HG03025 (cell line): ENCODE results near the gene DMWD.
"Not testable (repeated sequence)": the region's sequence is repeated elsewhere in the genome, so short reads cannot be mapped to it uniquely, and the experiment has no call there.

Source experiments
- ATAC-seq: cut with Tn5 transposase; IDR thresholded peaks from one replicate; pipeline ENCODE4 v1.9.1; 2021; ENCODE audit warnings: mild to moderate bottlenecking, moderate library complexity; ENCODE audit not compliant: unreplicated experiment, low FRiP score

Gene DMWD

DNA sequence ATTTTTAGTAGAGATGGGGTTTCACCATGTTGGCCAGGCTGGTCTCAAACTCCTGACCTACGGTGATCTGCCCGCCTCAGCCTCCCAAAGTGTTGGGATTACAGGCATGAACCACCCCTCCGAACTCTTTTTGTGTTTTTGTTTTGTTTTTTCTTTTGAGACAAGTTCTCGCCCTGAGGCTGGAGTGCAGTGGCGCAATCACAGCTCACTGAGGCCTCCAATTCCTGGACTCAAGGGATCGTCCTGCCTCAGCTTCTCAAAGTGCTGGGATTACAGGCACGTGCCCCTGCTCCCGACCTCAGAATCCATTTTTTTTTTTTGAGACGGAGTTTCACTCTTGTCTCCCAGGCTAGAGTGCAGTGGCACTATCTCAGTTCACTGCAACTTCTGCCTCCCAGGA, 35.0 kb downstream of the DMWD start:
- ATAC-seq: no peak

DNA sequence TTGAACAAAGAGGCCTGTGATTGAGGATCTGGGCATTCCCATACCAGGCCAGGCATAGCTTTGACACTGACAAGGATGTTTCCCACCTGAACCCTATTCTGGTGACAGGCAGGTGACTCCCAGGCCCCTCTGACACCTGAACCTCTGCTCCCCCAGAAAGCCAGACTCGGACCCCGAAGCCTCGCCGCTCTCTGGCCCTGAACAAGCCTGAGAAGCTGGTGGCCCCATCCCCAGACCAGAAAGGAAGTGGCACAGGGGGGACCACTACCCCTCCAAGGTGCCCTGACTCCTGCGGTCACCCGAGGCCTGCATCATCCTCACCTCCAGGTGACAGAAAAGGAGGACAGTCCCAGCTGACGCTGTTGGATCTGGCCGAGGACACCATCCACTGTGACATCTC, 38.3 kb downstream of the DMWD start:
- ATAC-seq: no peak

GRCh38 chr19:45753548-45753947, 39.1 kb downstream of the DMWD start:
- no peak for ATAC-seq

- no peak for ATAC-seq
Measured at GRCh38 chr19:45752639-45753038, 40.0 kb downstream of the DMWD start.

- ATAC-seq: not testable (repeated sequence)
Measured at GRCh38 chr19:45751483-45751882, 41.2 kb downstream of the DMWD start.

- ATAC-seq: no peak
Measured at GRCh38 chr19:45747513-45747912, 45.1 kb downstream of the DMWD start.

- no peak for ATAC-seq
Measured at GRCh38 chr19:45746866-45747265, 45.8 kb downstream of the DMWD start.

- ATAC-seq: no peak
Measured at GRCh38 chr19:45745606-45746005, 47.0 kb downstream of the DMWD start.

GRCh38 chr19:45742969-45743368, 49.7 kb downstream of the DMWD start:
- no peak for ATAC-seq

- ATAC-seq: no peak
Measured at GRCh38 chr19:45739498-45740439, 52.9 kb downstream of the DMWD start.

DNA sequence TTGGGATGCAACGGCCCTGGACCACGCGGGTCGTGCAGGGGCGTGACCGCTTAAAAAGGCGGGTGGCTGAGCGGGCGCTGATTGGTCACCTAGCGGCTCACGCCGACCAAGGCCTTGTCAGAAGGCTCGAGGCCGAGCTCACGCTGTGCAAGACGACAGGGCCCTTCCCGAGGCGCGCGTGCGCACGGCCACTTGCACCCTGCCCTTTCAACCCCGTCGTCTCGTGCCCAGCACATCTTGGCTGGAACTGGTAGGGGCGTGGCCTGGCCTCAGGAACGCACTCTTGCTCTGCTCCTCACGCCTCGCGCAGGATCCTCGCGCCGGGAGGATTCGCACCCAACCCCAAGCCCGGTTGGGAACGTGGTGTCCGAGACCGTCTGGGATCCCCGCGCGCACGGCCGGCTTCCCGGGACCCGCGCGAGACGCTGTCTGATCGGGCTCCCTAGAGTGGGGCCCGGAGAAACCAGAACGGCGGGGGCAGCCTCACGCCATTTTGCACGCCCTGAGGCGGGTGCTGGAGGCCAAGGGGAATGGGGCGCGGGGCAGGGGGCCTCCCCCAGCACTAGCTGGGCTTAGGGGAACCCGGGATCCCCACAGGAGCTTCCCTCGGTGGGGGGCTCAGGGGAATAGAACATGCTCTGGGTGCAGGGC, 59.4 kb downstream of the DMWD start, which contains the start of gene MEIOSIN:
MEIOSIN (plus strand) TSS at position 280 of the 651 bp plus-strand sequence. CDS start 1,938 bp downstream, outside the sequence.
- no peak for ATAC-seq
